LNCAP (cell line): ENCODE measurements around the gene OR11G2.

Experiments
- CTCF ChIP-seq: fragments of 450-650 bp; IDR thresholded peaks from 2 replicates; pipeline ENCODE4 v1.5.1; 2017; ENCODE audit warnings: mild to moderate bottlenecking

The OR11G2 gene

GRCh38 chr14:20190596-20190995 lies at the start of gene OR11G2:
Gene OR11G2 (plus strand): TSS chr14:20190896. CDS start chr14:20197438, 6,542 bp downstream.
- no peak for TF ChIP-seq CTCF

GRCh38 chr14:20143911-20144310 lies 46.8 kb upstream of the OR11G2 start:
- TF ChIP-seq CTCF = no peak; the same call in 1 of the 2 replicates

- TF ChIP-seq CTCF = no peak
Observed at GRCh38 chr14:20144820-20145219, 45.9 kb upstream of the OR11G2 start.

GRCh38 chr14:20164462-20164861 lies 26.2 kb upstream of the OR11G2 start:
- no peak for TF ChIP-seq CTCF

GRCh38 chr14:20167091-20167490 lies 23.6 kb upstream of the OR11G2 start:
- no peak for TF ChIP-seq CTCF

- TF ChIP-seq CTCF = no peak
Observed at GRCh38 chr14:20176330-20176729, 14.4 kb upstream of the OR11G2 start.

- no peak for TF ChIP-seq CTCF
Observed at GRCh38 chr14:20177433-20177974, 13.2 kb upstream of the OR11G2 start.

GRCh38 chr14:20179218-20179617 lies 11.5 kb upstream of the OR11G2 start:
- TF ChIP-seq CTCF = no peak
